ENCODE results near the gene MTERF1. TPM values are rescaled to one million over a fixed set of nuclear protein-coding genes. Genes with fewer than 3 reads are reported as not detected.

The MTERF1 gene
- total RNA-seq, 2 donors from 2014 or later = 3.8 to 5.0 TPM

- Histone ChIP-seq H3K36me3 (no peaks in the 10 kb centered on the region), H3K27ac (no peak overlapping the region), H3K4me1 (no peaks in the 10 kb centered on the region), H3K9me3 (peaks cover 0 to 10% of the 10 kb centered on the region in 2 donors), H3K27me3 (no peaks in the 10 kb centered on the region), H3K4me3 (no peak overlapping the region)
- DNase-seq (ENCODE audit: low spot score) = no peak
- TF ChIP-seq CTCF (IDR thresholded peaks at IDR 0.05) = no peak
These were observed 42.1 kb downstream of the MTERF1 start for GRCh38 chr7:91838439-91838838.

- TF ChIP-seq CTCF (IDR thresholded peaks at IDR 0.05) = no peak
- Histone ChIP-seq H3K27ac (no peak overlapping the region), H3K4me1 (no peaks in the 10 kb centered on the region), H3K36me3 (no peaks in the 10 kb centered on the region), H3K9me3 (peaks cover 0 to 7% of the 10 kb centered on the region in 2 donors), H3K27me3 (no peaks in the 10 kb centered on the region), H3K4me3 (no peak overlapping the region)
- DNase-seq (ENCODE audit: low spot score) = no peak
These were observed 43.0 kb downstream of the MTERF1 start for GRCh38 chr7:91837397-91838070.

- H3K4me1 ChIP-seq = no peaks in the 10 kb centered on the region
- H3K36me3 ChIP-seq = no peaks in the 10 kb centered on the region
- H3K9me3 ChIP-seq = no peaks in the 10 kb centered on the region
- no peak for TF ChIP-seq CTCF (IDR thresholded peaks at IDR 0.05)
- H3K4me3 ChIP-seq = no peak overlapping the region
- no peak for DNase-seq (ENCODE audit: low spot score)
- no peak overlapping the region for H3K27ac ChIP-seq
- no peaks in the 10 kb centered on the region for H3K27me3 ChIP-seq
These were observed 44.6 kb downstream of the MTERF1 start for GRCh38 chr7:91835826-91836368.

DNA sequence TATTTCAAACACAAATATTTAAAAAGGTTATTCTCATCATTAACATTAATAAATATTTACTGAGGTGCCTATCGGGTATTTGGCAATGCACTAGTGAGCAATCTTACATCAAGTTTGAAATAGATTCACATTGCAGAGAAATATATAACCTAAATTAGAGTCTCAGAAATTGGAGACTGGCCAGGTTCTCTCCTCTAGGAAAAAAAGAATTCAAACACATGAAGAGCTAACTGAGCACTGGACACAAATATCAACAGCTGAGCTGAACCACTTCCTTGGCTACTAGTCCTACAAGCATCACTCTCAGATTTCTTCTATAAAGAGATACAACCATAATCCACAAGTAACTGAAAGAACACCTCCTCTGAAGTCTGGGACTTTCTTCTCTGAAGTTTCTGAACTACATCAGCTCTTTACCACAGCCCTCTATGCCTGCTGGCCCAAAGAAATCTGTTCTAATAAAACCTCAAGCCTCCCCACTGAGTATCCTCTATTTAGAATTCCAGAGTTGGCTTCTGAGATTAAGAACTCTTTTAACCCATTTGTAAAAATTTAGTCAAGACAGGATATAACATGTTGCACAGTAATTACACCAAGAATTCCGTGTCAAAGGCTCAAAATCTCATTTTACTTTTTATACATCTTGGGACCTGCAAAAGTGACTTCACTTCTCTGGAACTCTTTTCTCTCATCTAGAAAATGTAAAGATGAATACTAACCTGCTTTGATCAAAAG lies 45.2 kb downstream of the MTERF1 start:
- H3K36me3 ChIP-seq = no peaks in the 10 kb centered on the region
- DNase-seq (ENCODE audit: low spot score) = no peak
- no peak overlapping the region for H3K27ac ChIP-seq
- no peaks in the 10 kb centered on the region for H3K9me3 ChIP-seq
- H3K4me3 ChIP-seq = no peak overlapping the region
- no peak for TF ChIP-seq CTCF (IDR thresholded peaks at IDR 0.05)
- H3K27me3 ChIP-seq = no peaks in the 10 kb centered on the region
- H3K4me1 ChIP-seq = no peaks in the 10 kb centered on the region

- H3K36me3 ChIP-seq = no peaks in the 10 kb centered on the region
- H3K4me3 ChIP-seq = no peak overlapping the region
- no peaks in the 10 kb centered on the region for H3K9me3 ChIP-seq
- no peak for DNase-seq (ENCODE audit: low spot score)
- H3K4me1 ChIP-seq = no peaks in the 10 kb centered on the region
- no peak overlapping the region for H3K27ac ChIP-seq
- TF ChIP-seq CTCF (IDR thresholded peaks at IDR 0.05) = no peak
- H3K27me3 ChIP-seq = no peaks in the 10 kb centered on the region
These were observed 47.9 kb downstream of the MTERF1 start for GRCh38 chr7:91832493-91833045.
